Astrocyte (in vitro differentiated cells and primary cell): Measurements from ENCODE around the gene ANKS1A. TPM values are rescaled to one million over a fixed set of nuclear protein-coding genes. Genes with fewer than 3 reads are reported as not detected.

Experiments used
- DNase-seq: peaks from one replicate; pipeline ENCODE4 v3.0.0-alpha.2; 2010; ENCODE audit warnings: low read depth
- FAIRE-seq: peaks from 2 replicates; lab custom pipeline; 2011; peaks lifted over from hg19 to GRCh38; lab: Jason Lieb, UNC
- H2AFZ ChIP-seq: 2 replicates; pipeline ENCODE4 v1.6.0; 2012; ENCODE audit warnings: low read depth, low read length, inconsistent platforms
- H3K27ac ChIP-seq: 2 replicates; pipeline ENCODE4 v1.5.1; 2011; ENCODE audit warnings: low read depth, low read length, inconsistent platforms
- H3K27me3 ChIP-seq: 2 replicates; pipeline ENCODE4 v1.6.0; 2011; ENCODE audit warnings: low read length, inconsistent platforms; ENCODE audit not compliant: insufficient read depth
- H3K36me3 ChIP-seq: 2 replicates; pipeline ENCODE4 v1.5.1; 2011; ENCODE audit warnings: low read length, inconsistent platforms; ENCODE audit not compliant: insufficient read depth
- H3K4me1 ChIP-seq: 2 replicates; pipeline ENCODE4 v1.5.1; 2011; ENCODE audit warnings: low read length, inconsistent platforms; ENCODE audit not compliant: insufficient read depth
- H3K4me2 ChIP-seq: 2 replicates; pipeline ENCODE4 v1.6.0; 2012; ENCODE audit warnings: low read length, inconsistent platforms
- H3K4me3 ChIP-seq: 2 replicates; pipeline ENCODE4 v1.5.1; 2011; ENCODE audit warnings: low read depth, mild to moderate bottlenecking, low read length, inconsistent platforms; ENCODE audit not compliant: insufficient read depth
- H3K79me2 ChIP-seq: 2 replicates; pipeline ENCODE4 v1.6.0; 2012; ENCODE audit warnings: mild to moderate bottlenecking, low read length, inconsistent platforms; ENCODE audit not compliant: insufficient read depth
- H3K9ac ChIP-seq: 2 replicates; pipeline ENCODE4 v1.6.0; 2012; ENCODE audit warnings: mild to moderate bottlenecking, low read length, inconsistent platforms
- H3K9me3 ChIP-seq: 2 replicates; pipeline ENCODE4 v1.5.1; 2012; ENCODE audit warnings: low read depth, mild to moderate bottlenecking, low read length, inconsistent platforms; ENCODE audit not compliant: insufficient read depth
- H4K20me1 ChIP-seq: 2 replicates; pipeline ENCODE4 v1.6.0; 2012; ENCODE audit warnings: low read length, inconsistent platforms; ENCODE audit not compliant: insufficient read depth
- H3K27ac Mint-ChIP-seq: one replicate; pipeline ENCODE4 v1.8.0; 2021; ENCODE audit warnings: mild to moderate bottlenecking, mixed read lengths; ENCODE audit not compliant: unreplicated experiment
- H3K27me3 Mint-ChIP-seq: one replicate; pipeline ENCODE4 v1.8.0; 2021; ENCODE audit warnings: low read depth, mixed read lengths; ENCODE audit not compliant: unreplicated experiment
- H3K36me3 Mint-ChIP-seq: one replicate; pipeline ENCODE4 v1.8.0; 2021; ENCODE audit warnings: low read depth, mixed read lengths; ENCODE audit not compliant: unreplicated experiment
- H3K4me1 Mint-ChIP-seq: one replicate; pipeline ENCODE4 v1.8.0; 2021; ENCODE audit warnings: low read depth, mixed read lengths; ENCODE audit not compliant: unreplicated experiment
- H3K4me3 Mint-ChIP-seq: one replicate; pipeline ENCODE4 v1.8.0; 2021; ENCODE audit warnings: mild to moderate bottlenecking, moderate library complexity, mixed read lengths; ENCODE audit not compliant: unreplicated experiment
- H3K9me3 Mint-ChIP-seq: one replicate; pipeline ENCODE4 v1.8.0; 2021; ENCODE audit warnings: mild to moderate bottlenecking, mixed read lengths; ENCODE audit not compliant: unreplicated experiment
- EZH2 ChIP-seq: IDR thresholded peaks from 2 replicates; pipeline ENCODE4 v1.6.1; 2012; ENCODE audit warnings: mild to moderate bottlenecking, low read length, inconsistent platforms; ENCODE audit not compliant: insufficient read depth
- total RNA-seq: library from RNA; stranded (reverse); gene quantifications from 2 replicates; pipeline ENCODE4 v1.2.1, GENCODE V29; 2021
- TF ChIP-seq, protein P1 (sequence below): IDR thresholded peaks from 2 replicates; pipeline ENCODE4 v1.5.1; 2011; ENCODE audit warnings: low read depth, mild to moderate bottlenecking, inconsistent platforms, low read length, moderate library complexity; ENCODE audit not compliant: insufficient read depth

Gene ANKS1A
- total RNA-seq, 1 donor from 2014 or later, result 18.0 TPM

DNA sequence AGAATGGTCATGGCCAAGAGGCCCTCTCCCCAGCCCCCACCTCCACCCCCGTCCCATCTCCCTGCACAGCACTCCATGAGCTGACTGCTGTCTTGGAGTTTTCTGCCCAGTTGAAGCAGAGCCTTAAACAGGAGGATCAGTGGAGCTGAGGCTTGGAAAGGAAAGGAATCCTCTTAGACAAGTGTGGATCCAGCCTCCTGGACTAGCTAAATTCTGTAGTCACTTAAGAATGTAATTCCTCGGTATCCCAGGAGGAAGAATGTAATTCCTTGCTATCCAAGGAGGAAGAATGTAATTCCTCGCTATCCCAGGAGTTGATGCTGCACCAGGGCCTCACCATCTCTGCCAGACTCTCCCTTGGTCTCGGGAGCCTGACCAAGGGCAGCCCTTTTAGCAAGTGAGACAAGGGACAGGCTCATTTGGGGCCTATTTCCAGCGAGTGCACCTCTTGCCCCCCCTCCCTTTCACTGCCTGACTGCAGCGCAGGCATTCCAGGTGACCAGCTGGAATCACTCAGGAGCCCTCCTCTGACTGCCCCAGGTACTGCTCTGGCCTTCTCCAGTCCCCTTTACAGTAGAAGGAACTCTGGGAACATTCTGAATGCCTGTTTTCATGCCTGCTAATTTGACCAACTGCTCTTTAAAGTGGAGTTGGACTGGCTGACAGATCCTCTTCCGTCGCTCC, 175.8 kb downstream of the ANKS1A start:
- TF ChIP-seq EZH2, result no peak
- TF ChIP-seq, protein P1, sequence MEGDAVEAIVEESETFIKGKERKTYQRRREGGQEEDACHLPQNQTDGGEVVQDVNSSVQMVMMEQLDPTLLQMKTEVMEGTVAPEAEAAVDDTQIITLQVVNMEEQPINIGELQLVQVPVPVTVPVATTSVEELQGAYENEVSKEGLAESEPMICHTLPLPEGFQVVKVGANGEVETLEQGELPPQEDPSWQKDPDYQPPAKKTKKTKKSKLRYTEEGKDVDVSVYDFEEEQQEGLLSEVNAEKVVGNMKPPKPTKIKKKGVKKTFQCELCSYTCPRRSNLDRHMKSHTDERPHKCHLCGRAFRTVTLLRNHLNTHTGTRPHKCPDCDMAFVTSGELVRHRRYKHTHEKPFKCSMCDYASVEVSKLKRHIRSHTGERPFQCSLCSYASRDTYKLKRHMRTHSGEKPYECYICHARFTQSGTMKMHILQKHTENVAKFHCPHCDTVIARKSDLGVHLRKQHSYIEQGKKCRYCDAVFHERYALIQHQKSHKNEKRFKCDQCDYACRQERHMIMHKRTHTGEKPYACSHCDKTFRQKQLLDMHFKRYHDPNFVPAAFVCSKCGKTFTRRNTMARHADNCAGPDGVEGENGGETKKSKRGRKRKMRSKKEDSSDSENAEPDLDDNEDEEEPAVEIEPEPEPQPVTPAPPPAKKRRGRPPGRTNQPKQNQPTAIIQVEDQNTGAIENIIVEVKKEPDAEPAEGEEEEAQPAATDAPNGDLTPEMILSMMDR, result no peak
- DNase-seq (no peak), FAIRE-seq (no peak)
- no peaks in the 10 kb centered on the region for H3K79me2 ChIP-seq
- peak overlapping the region; percentile 23 for H3K4me3 Mint-ChIP-seq
- H3K9ac ChIP-seq, result no peak overlapping the region
- no peaks in the 10 kb centered on the region for H3K4me1 Mint-ChIP-seq
- H4K20me1 ChIP-seq, result no peaks in the 10 kb centered on the region
- H3K9me3 ChIP-seq, result no peaks in the 10 kb centered on the region
- no peaks in the 10 kb centered on the region for H3K36me3 ChIP-seq
- no peaks in the 10 kb centered on the region for H3K9me3 Mint-ChIP-seq
- peaks cover 13% of the 10 kb centered on the region for H3K4me1 ChIP-seq
- no peak overlapping the region for H2AFZ ChIP-seq
- no peak overlapping the region for H3K4me3 ChIP-seq
- H3K4me2 ChIP-seq, result no peak overlapping the region
- H3K27ac Mint-ChIP-seq, result no peak overlapping the region
- H3K36me3 Mint-ChIP-seq, result peaks cover 24% of the 10 kb centered on the region
- no peaks in the 10 kb centered on the region for H3K27me3 ChIP-seq
- H3K27me3 Mint-ChIP-seq, result no peaks in the 10 kb centered on the region
- H3K27ac ChIP-seq, result no peak overlapping the region

DNA sequence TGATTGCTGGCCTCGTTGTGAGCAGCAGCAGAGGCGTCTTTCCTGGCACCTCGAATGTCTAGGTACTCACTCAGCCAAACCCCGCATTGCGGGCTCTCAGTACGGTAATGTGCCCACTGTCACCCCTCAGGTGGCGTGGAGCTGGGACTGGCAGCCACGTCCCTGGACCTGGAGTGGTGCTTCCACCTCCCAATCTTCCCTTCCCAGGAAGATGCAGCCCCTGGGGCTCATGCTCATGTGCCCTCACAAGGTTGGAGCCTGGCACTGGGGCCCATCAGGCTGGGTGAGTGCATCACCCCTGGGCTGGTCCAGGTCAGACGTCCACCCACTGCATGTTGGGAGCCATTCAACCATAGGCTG, 176.4 kb downstream of the ANKS1A start:
- H3K36me3 Mint-ChIP-seq, result peaks cover 24% of the 10 kb centered on the region
- no peaks in the 10 kb centered on the region for H3K9me3 Mint-ChIP-seq
- no peaks in the 10 kb centered on the region for H3K79me2 ChIP-seq
- no peak overlapping the region for H3K9ac ChIP-seq
- no peak overlapping the region for H3K4me2 ChIP-seq
- no peak overlapping the region for H3K27ac ChIP-seq
- H3K4me3 Mint-ChIP-seq, result peak overlapping the region; percentile 23
- FAIRE-seq (no peak), DNase-seq (no peak)
- H3K4me1 ChIP-seq, result peaks cover 13% of the 10 kb centered on the region
- no peak overlapping the region for H3K4me3 ChIP-seq
- no peaks in the 10 kb centered on the region for H3K27me3 Mint-ChIP-seq
- no peak overlapping the region for H3K27ac Mint-ChIP-seq
- no peaks in the 10 kb centered on the region for H3K4me1 Mint-ChIP-seq
- H3K9me3 ChIP-seq, result no peaks in the 10 kb centered on the region
- TF ChIP-seq EZH2, result no peak
- TF ChIP-seq, protein P1, result no peak
- H3K36me3 ChIP-seq, result no peaks in the 10 kb centered on the region
- no peak overlapping the region for H2AFZ ChIP-seq
- no peaks in the 10 kb centered on the region for H3K27me3 ChIP-seq
- no peaks in the 10 kb centered on the region for H4K20me1 ChIP-seq

DNA sequence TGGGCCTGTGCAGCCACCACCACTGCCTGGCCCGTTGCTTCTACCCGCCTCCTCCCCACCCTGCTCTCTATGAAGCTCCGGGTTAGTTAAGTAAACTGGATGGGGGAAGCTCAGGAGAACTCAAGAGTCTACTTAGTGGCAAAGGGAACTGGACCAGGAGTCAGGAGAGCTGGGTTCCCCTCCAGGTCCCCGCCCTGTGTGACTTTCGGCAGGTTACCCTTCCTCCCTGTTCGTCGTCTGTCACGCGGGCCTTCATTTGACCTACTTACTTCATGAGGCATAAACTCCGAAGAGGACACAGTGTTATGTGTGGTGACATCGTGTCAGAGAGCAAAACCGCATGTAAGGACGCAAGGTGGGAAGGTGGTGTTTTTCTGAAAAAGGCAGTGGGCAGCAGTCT, 176.8 kb downstream of the ANKS1A start:
- TF ChIP-seq, protein P1, result no peak
- no peak for TF ChIP-seq EZH2
- H2AFZ ChIP-seq, result no peak overlapping the region
- Mint-ChIP-seq H3K27ac (no peak overlapping the region), H3K36me3 (peaks cover 23% of the 10 kb centered on the region), H3K27me3 (no peaks in the 10 kb centered on the region), H3K4me3 (no peak overlapping the region), H3K9me3 (no peaks in the 10 kb centered on the region), H3K4me1 (no peaks in the 10 kb centered on the region)
- H3K4me3 ChIP-seq, result no peak overlapping the region
- no peak overlapping the region for H3K4me2 ChIP-seq
- H3K27me3 ChIP-seq, result no peaks in the 10 kb centered on the region
- no peak for FAIRE-seq
- no peaks in the 10 kb centered on the region for H3K9me3 ChIP-seq
- H3K27ac ChIP-seq, result no peak overlapping the region
- no peaks in the 10 kb centered on the region for H4K20me1 ChIP-seq
- no peak overlapping the region for H3K9ac ChIP-seq
- no peaks in the 10 kb centered on the region for H3K79me2 ChIP-seq
- no peak for DNase-seq
- no peaks in the 10 kb centered on the region for H3K36me3 ChIP-seq
- H3K4me1 ChIP-seq, result peaks cover 12% of the 10 kb centered on the region
